Psoas muscle (tissue), 8 donors: ENCODE results near the gene SLU7. TPM values are rescaled to one million over a fixed set of nuclear protein-coding genes. Genes with fewer than 3 reads are reported as not detected.
A peak's percentile ranks its signal among the peaks of the same experiment; 100 is the strongest.

Experiments used
- ATAC-seq, 4 donors: fragments of 200-7000 bp; cut with Tn5 transposase; one replicate each; pipeline ENCODE4 v1.9.1; 2020; ENCODE audit warnings: moderate library complexity in 3 of 4, mild to moderate bottlenecking in 2 of 4
- DNase-seq, 2 donors: peaks; one replicate each; pipeline ENCODE4 v3.0.0-alpha.2; 2020
- H3K27ac ChIP-seq: fragments of 200-600 bp; one replicate; pipeline ENCODE4 v1.8.0; 2022
- H3K27me3 ChIP-seq, 3 donors: fragments of 200-600 bp in 1 of 3; one replicate each; pipeline versions ENCODE4 v1.6.1 to v1.8.0; 2013 to 2022; ENCODE audit warnings: low read length in 2 of 3, mild to moderate bottlenecking in 2 of 3, moderate library complexity in 1 of 3; ENCODE audit not compliant: insufficient read depth in 3 of 3
- H3K36me3 ChIP-seq, 2 donors: fragments of 200-600 bp in 1 of 2; one replicate each; pipeline versions ENCODE4 v1.6.1 to v1.8.0; 2013 to 2022; ENCODE audit warnings: low read depth in 1 of 2, mild to moderate bottlenecking in 1 of 2, moderate library complexity in 1 of 2; ENCODE audit not compliant: insufficient read depth in 1 of 2
- H3K4me1 ChIP-seq: fragments of 200-600 bp; one replicate; pipeline ENCODE4 v1.8.0; 2022
- H3K4me3 ChIP-seq: fragments of 200-600 bp; one replicate; pipeline ENCODE4 v1.8.0; 2022; ENCODE audit warnings: mild to moderate bottlenecking
- H3K9me3 ChIP-seq: fragments of 200-600 bp; one replicate; pipeline ENCODE4 v1.8.0; 2022
- WGBS, 3 donors: extraction: QIAGEN DNeasy Blood & Tissue Kit; methylation state at CpG; one replicate each; pipeline versions ENCODE4 v1.1.6 to v1.1.7; 2013; 5-methylcytosine and 5-hydroxymethylcytosine counted together
- intact Hi-C, 2 donors: fragments of 100-400 bp; cut with DNase I; formaldehyde crosslinking; loops; one replicate each; pipeline versions ENCODE4 v1.11.0 to v1.14.2; 2022
- polyA plus RNA-seq, 3 donors: library from polyadenylated mRNA; stranded (reverse); fragments of 200-250 nt; gene quantifications; one replicate each; pipeline ENCODE4 v1.2.3, GENCODE V29; 2013
- total RNA-seq, 4 donors: library from RNA; stranded (reverse); fragmentation: NEBNext Ultra II Directional in 2 of 4; extraction: Animal tissue kit (Norgen Biotek cat#: 25700) in 2 of 4; gene quantifications; one replicate each; pipeline versions ENCODE4 v1.2.1 to v1.2.4, GENCODE V29; 2021 to 2023
- TF ChIP-seq, protein P1 (sequence below): fragments of 200-600 bp; IDR thresholded peaks from one replicate; pipeline ENCODE4 v1.8.0; 2022; ENCODE audit warnings: antibody characterized with exemption
- donor health status: healthy with polysubstance abuse.
- donor health status: DM: no; HTN: no; CAD: no; lungs with moderate emphysema.
- donor health status: Bipolar disorder and iron deficiency.
- donor health status: healthy.
- donor health status: DM: yes; HTN: yes; CAD: no.
- donor health status: DM: no; HTN: no; CAD: no.
- donor health status: DM: no; HTN: no; CAD: no.
- donor health status: DM: yes; HTN: yes; CAD: no.

Gene SLU7
- total and polyA plus RNA-seq, 7 donors, result 18.3 to 76.0 (median 55.8) TPM

DNA sequence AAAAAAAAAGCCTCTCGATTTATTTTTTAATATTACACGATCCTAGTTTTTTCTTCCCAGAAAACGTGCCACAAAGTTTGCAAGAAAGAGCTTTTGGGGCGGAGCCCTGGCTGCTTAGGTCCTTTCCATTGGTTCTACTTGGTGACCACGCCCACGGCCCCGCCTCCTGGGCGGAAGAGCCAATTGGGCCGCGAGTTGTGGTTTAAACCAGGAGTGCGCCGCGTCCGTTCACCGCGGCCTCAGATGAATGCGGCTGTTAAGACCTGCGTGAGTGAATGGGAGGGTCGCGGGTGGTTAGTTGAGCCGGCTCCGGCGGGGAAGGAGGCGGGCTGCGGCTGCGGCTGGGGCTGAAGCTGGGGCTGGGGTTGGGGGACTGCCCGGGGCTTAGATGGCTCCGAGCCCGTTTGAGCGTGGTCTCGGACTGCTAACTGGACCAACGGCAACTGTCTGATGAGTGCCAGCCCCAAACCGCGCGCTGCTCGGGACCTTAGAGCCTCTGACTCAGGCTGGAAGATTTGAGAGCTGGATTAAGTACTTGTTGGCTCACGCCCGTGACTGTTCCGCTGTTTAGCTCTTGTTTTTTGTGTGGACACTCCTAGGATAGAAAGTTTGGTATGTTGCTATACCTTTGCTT is 2.9 kb upstream of the SLU7 start, which contains the start of gene PTTG1:
Gene PTTG1, plus strand, starts transcription at position 231 of the 634 bp plus-strand sequence. CDS start 458 bp downstream, outside the sequence.
- H3K4me1 ChIP-seq, result peaks cover 18% of the 10 kb centered on the region
- no peaks in the 10 kb centered on the region for H3K27me3 ChIP-seq
- TF ChIP-seq, protein P1, sequence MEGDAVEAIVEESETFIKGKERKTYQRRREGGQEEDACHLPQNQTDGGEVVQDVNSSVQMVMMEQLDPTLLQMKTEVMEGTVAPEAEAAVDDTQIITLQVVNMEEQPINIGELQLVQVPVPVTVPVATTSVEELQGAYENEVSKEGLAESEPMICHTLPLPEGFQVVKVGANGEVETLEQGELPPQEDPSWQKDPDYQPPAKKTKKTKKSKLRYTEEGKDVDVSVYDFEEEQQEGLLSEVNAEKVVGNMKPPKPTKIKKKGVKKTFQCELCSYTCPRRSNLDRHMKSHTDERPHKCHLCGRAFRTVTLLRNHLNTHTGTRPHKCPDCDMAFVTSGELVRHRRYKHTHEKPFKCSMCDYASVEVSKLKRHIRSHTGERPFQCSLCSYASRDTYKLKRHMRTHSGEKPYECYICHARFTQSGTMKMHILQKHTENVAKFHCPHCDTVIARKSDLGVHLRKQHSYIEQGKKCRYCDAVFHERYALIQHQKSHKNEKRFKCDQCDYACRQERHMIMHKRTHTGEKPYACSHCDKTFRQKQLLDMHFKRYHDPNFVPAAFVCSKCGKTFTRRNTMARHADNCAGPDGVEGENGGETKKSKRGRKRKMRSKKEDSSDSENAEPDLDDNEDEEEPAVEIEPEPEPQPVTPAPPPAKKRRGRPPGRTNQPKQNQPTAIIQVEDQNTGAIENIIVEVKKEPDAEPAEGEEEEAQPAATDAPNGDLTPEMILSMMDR, result no peak
- peak; percentile 96 for DNase-seq
- intact Hi-C loops, result no loop called here
- no peaks in the 10 kb centered on the region for H3K9me3 ChIP-seq
- H3K36me3 ChIP-seq, result no peaks in the 10 kb centered on the region
- peak; percentile 90 to 91 (median 90) for ATAC-seq
- H3K4me3 ChIP-seq, result peak within 1 kb of the TSS; percentile 78
- WGBS, 3 donors, result 0 to 1% (median 1%) methylated on average over 39 of the region's 39 CpGs
- H3K27ac ChIP-seq, result peak within 1 kb of the TSS; percentile 76

DNA sequence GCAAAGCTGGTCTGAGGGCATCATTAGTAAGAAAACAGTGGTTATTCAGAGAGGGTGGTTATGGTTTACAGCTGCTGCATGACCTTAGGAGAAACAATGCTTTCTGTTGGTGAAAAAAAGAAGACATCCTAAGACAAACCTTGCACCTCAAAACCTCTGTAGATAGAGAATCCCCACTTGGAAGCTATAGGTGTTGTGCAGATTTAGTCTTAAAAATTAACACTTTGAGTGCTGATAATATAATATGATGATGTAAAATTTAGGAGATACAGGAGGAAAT is 1.4 kb upstream of the SLU7 start:
- intact Hi-C loops, result no loop called here
- no peak overlapping the region for H3K27ac ChIP-seq
- TF ChIP-seq, protein P1, result no peak
- no peak for ATAC-seq
- no peaks in the 10 kb centered on the region for H3K27me3 ChIP-seq
- no peak for DNase-seq
- peaks cover 0 to 2% of the 10 kb centered on the region in 2 donors for H3K36me3 ChIP-seq
- H3K4me1 ChIP-seq, result peaks cover 21% of the 10 kb centered on the region
- no peaks in the 10 kb centered on the region for H3K9me3 ChIP-seq
- no peak overlapping the region for H3K4me3 ChIP-seq

DNA sequence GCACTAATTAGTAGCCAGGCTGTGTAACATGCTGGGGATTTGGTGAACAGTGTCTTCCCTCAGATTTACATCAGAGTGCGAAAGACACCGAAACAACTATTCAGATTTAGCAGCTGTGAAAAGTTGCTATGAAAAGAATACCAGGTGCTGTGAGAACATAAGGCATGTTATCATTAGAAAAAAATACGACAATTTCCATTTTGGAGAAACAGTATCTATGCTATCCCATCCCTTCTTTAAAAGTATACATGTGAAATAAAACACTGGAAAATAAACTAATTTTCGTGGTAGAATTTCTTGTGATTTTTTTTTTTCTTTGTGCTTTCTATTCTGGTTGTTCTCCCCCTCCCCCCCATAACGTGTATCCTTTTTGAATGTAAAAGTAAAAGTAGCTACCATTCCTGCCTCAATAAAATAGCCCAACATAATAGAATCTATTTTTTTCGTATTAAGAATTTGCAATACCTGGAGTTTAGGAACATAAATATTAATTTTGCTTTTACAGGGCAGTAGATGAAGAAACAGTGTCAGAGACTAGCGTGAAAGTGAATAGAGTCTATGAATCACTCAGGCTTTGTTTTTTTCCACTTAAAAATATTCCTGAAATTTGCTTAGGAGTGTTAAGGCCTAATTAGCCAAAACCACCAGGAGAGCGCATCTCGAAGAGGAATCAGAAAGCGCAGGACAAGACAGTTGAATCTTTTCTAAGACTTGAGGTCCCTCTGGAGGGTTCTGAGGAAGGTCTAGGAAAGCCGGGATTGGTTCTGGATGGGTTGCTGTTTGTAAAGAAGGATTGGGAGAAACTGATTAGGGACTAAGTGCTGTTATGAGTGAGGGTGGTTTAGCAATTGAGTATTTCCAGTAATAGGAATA is 813 bp upstream of the SLU7 start:
- Histone ChIP-seq H3K36me3 (peaks cover 0 to 8% of the 10 kb centered on the region in 2 donors), H3K4me3 (peak overlapping the region; percentile 95), H3K27me3 (no peaks in the 10 kb centered on the region), H3K4me1 (peaks cover 21% of the 10 kb centered on the region), H3K27ac (peak overlapping the region; percentile 92), H3K9me3 (no peaks in the 10 kb centered on the region)
- WGBS, 3 donors, result 40 to 45% (median 41%) methylated on average over 11 of the region's 11 CpGs
- DNase-seq (no peak), ATAC-seq (no peak)
- TF ChIP-seq, protein P1, result no peak
- intact Hi-C loops, result loop anchor here in 1 of 2 donors (2.0 kb wide), 1 partner anchor 19 kb away; the partner anchor contains the start of gene FAM200C

DNA sequence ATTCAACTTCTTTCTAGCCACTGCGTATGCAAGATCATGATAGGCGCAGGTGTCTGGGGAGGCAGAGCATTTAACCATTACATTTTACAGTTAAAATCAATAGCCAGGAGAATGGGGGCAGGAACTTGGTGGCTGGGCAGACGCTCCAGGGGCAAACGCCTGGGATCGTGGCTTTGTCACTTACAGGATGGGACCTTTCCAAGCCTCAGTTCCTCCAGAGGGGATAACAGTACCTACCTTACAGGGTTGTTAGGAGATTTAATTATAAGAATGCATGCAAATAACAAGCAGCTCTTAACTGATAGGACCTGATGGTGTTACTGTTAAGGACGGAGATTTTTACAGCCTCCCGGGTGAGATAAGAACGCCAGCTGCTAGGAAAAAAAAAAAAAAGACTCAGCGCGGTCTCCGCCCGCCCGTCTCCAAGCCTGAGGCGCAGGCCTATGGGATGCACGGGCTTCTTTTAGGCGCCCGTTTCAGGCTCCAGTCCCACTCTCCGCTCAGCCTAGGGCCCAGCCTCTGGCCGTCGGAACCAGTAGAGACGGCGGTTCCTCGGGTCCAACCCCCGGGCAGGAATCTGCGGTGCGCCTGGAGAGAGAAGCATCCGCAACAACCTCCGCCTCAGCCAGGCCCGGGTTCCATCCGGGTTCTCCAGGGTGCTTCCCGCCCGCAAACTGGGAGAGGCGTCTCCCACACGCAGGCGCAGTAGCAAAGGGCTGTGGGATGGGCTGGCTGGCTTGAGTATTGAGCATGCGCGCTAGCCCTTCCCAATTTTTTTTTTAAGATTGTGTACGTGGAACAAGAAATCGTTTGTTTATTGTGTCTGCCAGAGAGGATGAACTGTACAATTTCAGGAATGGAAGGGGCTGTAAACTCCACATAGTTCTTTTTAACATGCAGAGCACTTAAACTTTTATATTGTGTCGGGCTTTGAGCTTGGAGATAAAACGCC is 19.2 kb downstream of the SLU7 start, which contains the start of gene FAM200C:
Gene FAM200C, minus strand, starts transcription at position 653 of the 952 bp plus-strand sequence. CDS start 4,564 bp downstream, outside the sequence.
- H3K9me3 ChIP-seq, result no peaks in the 10 kb centered on the region
- TF ChIP-seq, protein P1, result no peak
- 1% methylated on average over 41 of the region's 41 CpGs for WGBS, 3 donors
- peak within 1 kb of the TSS; percentile 84 for H3K27ac ChIP-seq
- peak within 1 kb of the TSS; percentile 86 for H3K4me3 ChIP-seq
- H3K27me3 ChIP-seq, result no peaks in the 10 kb centered on the region
- ATAC-seq (peak; percentile 96 to 99 (median 98)), DNase-seq (peak; percentile 93 to 96)
- H3K4me1 ChIP-seq, result peaks cover 24% of the 10 kb centered on the region
- peaks cover 3 to 34% of the 10 kb centered on the region in 2 donors for H3K36me3 ChIP-seq
- intact Hi-C loops, result loop anchor here (1.0 to 10.0 kb wide), 4 partner anchors 19 to 1125 kb away; partner anchors contain the start of gene SLU7 (in 1 of the 2)
